KMS-11 (cell line): ENCODE data around the gene AGAP1.

Experiments used
- H2AFZ ChIP-seq: fragments of 200-600 bp; sonication (generic); 2 replicates; pipeline ENCODE4 v1.6.1; 2016; ENCODE audit warnings: antibody characterized with exemption, mixed run types, low read depth
- H3K27ac ChIP-seq: fragments of 200-600 bp; sonication (generic); 2 replicates; pipeline ENCODE4 v1.6.1; 2016; ENCODE audit warnings: mild to moderate bottlenecking, mixed run types
- H3K27me3 ChIP-seq: fragments of 200-600 bp; sonication (generic); 2 replicates; pipeline ENCODE4 v1.6.1; 2017; ENCODE audit warnings: mild to moderate bottlenecking, low read depth, mixed run types, moderate library complexity; ENCODE audit not compliant: insufficient read depth
- H3K36me3 ChIP-seq: fragments of 200-600 bp; sonication (generic); 2 replicates; pipeline ENCODE4 v1.6.1; 2017; ENCODE audit warnings: mild to moderate bottlenecking, mixed run types; ENCODE audit not compliant: insufficient read depth
- H3K4me1 ChIP-seq: fragments of 200-600 bp; sonication (generic); 2 replicates; pipeline ENCODE4 v1.6.1; 2016; ENCODE audit warnings: mild to moderate bottlenecking, low read depth, mixed run types; ENCODE audit not compliant: poor library complexity, severe bottlenecking
- H3K4me2 ChIP-seq: fragments of 200-600 bp; sonication (generic); 2 replicates; pipeline ENCODE4 v1.7.0; 2016; ENCODE audit warnings: mild to moderate bottlenecking, mixed run types
- H3K4me3 ChIP-seq: fragments of 200-600 bp; sonication (generic); IDR thresholded peaks from 2 replicates; pipeline ENCODE4 v1.6.1; 2017; ENCODE audit warnings: low read depth, low read length, mixed read lengths; ENCODE audit not compliant: insufficient read depth
- H3K79me2 ChIP-seq: fragments of 200-600 bp; sonication (generic); 2 replicates; pipeline ENCODE4 v1.6.1; 2016; ENCODE audit warnings: low read depth, mixed run types; ENCODE audit not compliant: insufficient read depth
- H3K9ac ChIP-seq: fragments of 200-600 bp; sonication (generic); 2 replicates; pipeline ENCODE4 v1.6.1; 2016; ENCODE audit warnings: mild to moderate bottlenecking, mixed run types
- H4K20me1 ChIP-seq: fragments of 200-600 bp; sonication (generic); 2 replicates; pipeline ENCODE4 v1.6.1; 2016; ENCODE audit warnings: mild to moderate bottlenecking, mixed run types; ENCODE audit not compliant: insufficient read depth
- TF ChIP-seq, protein P1 (sequence below): fragments of 200-600 bp; sonication (generic); conservative IDR thresholded peaks from 2 replicates; pipeline ENCODE4 v1.6.1; 2017; ENCODE audit warnings: low read depth, mild to moderate bottlenecking, antibody characterized with exemption, low read length, moderate library complexity, mixed read lengths

AGAP1 gene

DNA sequence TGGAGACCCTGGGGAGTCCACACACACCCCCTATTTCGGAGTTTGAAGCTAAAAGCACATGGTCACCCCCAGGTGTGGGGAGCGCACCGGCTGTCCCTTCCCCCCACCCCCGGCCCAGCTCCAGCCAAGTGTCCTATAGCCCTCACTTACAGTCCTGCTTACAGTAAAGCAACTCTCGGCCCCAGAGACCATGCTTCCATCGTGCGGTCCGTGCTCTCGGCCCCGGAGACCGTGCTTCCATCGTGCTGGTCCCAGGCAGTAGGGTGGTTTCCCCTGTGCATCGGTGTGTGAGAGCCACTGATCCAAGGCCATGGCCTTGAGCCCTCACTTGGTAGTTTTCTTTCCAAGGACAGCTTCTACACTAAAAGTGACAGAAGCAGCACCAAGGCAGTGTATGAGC lies 625.6 kb downstream of the AGAP1 start:
- Histone ChIP-seq H3K4me3 (no peak overlapping the region), H3K4me1 (no peaks in the 10 kb centered on the region), H2AFZ (no peak overlapping the region), H3K79me2 (no peaks in the 10 kb centered on the region), H3K9ac (no peak overlapping the region), H3K27me3 (no peaks in the 10 kb centered on the region), H3K27ac (no peak overlapping the region), H3K4me2 (no peak overlapping the region), H4K20me1 (no peaks in the 10 kb centered on the region), H3K36me3 (no peaks in the 10 kb centered on the region)
- TF ChIP-seq, protein P1, sequence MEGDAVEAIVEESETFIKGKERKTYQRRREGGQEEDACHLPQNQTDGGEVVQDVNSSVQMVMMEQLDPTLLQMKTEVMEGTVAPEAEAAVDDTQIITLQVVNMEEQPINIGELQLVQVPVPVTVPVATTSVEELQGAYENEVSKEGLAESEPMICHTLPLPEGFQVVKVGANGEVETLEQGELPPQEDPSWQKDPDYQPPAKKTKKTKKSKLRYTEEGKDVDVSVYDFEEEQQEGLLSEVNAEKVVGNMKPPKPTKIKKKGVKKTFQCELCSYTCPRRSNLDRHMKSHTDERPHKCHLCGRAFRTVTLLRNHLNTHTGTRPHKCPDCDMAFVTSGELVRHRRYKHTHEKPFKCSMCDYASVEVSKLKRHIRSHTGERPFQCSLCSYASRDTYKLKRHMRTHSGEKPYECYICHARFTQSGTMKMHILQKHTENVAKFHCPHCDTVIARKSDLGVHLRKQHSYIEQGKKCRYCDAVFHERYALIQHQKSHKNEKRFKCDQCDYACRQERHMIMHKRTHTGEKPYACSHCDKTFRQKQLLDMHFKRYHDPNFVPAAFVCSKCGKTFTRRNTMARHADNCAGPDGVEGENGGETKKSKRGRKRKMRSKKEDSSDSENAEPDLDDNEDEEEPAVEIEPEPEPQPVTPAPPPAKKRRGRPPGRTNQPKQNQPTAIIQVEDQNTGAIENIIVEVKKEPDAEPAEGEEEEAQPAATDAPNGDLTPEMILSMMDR = no peak

GRCh38 chr2:236120141-236120601 lies 626.3 kb downstream of the AGAP1 start:
- Histone ChIP-seq H3K4me1 (no peaks in the 10 kb centered on the region), H3K27me3 (no peaks in the 10 kb centered on the region), H4K20me1 (no peaks in the 10 kb centered on the region)

DNA sequence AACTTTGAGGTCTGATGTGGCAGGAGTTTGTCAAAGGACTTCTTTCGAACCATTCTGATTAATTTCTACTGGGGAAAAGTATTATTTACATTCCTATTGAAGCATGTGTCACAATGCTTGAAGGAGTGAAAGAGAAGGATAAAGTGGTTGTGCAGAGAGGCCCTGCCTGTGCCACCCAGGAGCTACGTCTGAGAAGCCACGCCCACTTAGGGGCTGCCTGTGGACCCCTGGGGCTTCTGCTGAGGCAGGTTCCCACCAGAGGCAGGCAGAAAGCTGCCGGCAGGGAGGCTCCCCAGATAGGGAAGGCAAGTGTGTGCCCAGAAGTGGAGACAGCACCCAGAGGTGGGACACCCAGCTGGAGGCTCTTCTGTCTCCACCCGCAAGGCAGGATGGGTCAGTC lies 627.0 kb downstream of the AGAP1 start:
- Histone ChIP-seq H3K27ac (no peak overlapping the region), H3K79me2 (no peaks in the 10 kb centered on the region), H3K4me1 (no peaks in the 10 kb centered on the region), H2AFZ (no peak overlapping the region), H3K27me3 (no peaks in the 10 kb centered on the region), H3K9ac (no peak overlapping the region), H4K20me1 (no peaks in the 10 kb centered on the region), H3K4me2 (no peak overlapping the region), H3K4me3 (no peak overlapping the region), H3K36me3 (no peaks in the 10 kb centered on the region)
- TF ChIP-seq, protein P1 = no peak

More at GRCh38 chr2:236120141-236120601, 626.3 kb downstream of the AGAP1 start:
- Histone ChIP-seq H3K4me3 (no peak overlapping the region), H3K9ac (no peak overlapping the region), H3K27ac (no peak overlapping the region), H3K36me3 (no peaks in the 10 kb centered on the region), H3K79me2 (no peaks in the 10 kb centered on the region), H2AFZ (no peak overlapping the region), H3K4me2 (no peak overlapping the region)
- TF ChIP-seq, protein P1 = no peak

- Histone ChIP-seq H3K4me2 (no peak overlapping the region), H2AFZ (no peak overlapping the region)
Measured at GRCh38 chr2:236121546-236121945, 627.7 kb downstream of the AGAP1 start.

More at GRCh38 chr2:236121546-236121945, 627.7 kb downstream of the AGAP1 start:
- Histone ChIP-seq H3K9ac (no peak overlapping the region), H3K4me3 (no peak overlapping the region), H3K4me1 (no peaks in the 10 kb centered on the region), H3K27me3 (no peaks in the 10 kb centered on the region), H3K36me3 (no peaks in the 10 kb centered on the region), H3K79me2 (no peaks in the 10 kb centered on the region), H3K27ac (no peak overlapping the region), H4K20me1 (no peaks in the 10 kb centered on the region)
- TF ChIP-seq, protein P1 = no peak
